ENCODE data around the gene ERN1.

GRCh38 chr17:64129515-64129764 is 504 bp downstream of the ERN1 start:
- no peak for TF ChIP-seq CTCF (conservative IDR thresholded peaks at IDR 0.05 in 1 of 2, IDR thresholded peaks at IDR 0.05 in 1 of 2; ENCODE audit: low read depth in 1 of 2, low read length in 2 of 2)
- no peak for TF ChIP-seq EZH2 (IDR thresholded peaks at IDR 0.05; ENCODE audit: low read length, missing control alignments)
